AG09319 (cell line): ENCODE results near the gene CBX3.
"Not testable (repeated sequence)": the region's sequence is repeated elsewhere in the genome, so short reads cannot be mapped to it uniquely, and the experiment has no call there.

Experiments
- DNase-seq: peaks from one replicate; pipeline ENCODE4 v3.0.0-alpha.2; 2010; ENCODE audit warnings: low read depth; ENCODE audit errors: extremely low read depth
- CTCF ChIP-seq: IDR thresholded peaks from 2 replicates; pipeline ENCODE4 v1.5.1; 2011; ENCODE audit warnings: low read depth, mild to moderate bottlenecking, inconsistent platforms, low read length, moderate library complexity

CBX3 gene

GRCh38 chr7:26183545-26184280 is 17.8 kb upstream of the CBX3 start:
- no peak for DNase-seq
- TF ChIP-seq CTCF, result no peak

DNA sequence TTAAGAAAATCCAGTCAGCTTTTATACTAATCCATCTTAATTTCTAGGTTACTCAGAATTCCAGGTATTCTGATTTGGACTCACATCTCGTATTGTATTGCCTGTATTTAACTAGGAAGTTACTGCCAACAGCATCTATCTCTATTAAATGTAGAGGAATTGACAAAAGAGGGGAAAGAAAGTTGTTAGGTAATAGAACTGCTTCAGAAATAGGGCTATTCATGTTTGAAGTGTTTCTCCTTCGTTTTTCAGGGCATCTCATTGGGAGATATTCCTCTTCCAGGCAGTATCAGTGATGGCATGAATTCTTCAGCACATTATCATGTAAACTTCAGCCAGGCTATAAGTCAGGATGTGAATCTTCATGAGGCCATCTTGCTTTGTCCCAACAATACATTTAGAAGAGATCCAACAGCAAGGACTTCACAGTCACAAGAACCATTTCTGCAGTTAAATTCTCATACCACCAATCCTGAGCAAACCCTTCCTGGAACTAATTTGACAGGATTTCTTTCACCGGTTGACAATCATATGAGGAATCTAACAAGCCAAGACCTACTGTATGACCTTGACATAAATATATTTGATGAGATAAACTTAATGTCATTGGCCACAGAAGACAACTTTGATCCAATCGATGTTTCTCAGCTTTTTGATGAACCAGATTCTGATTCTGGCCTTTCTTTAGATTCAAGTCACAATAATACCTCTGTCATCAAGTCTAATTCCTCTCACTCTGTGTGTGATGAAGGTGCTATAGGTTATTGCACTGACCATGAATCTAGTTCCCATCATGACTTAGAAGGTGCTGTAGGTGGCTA is 17.1 kb upstream of the CBX3 start:
- not testable (repeated sequence) for DNase-seq

- DNase-seq, result no peak
These were observed 16.3 kb upstream of the CBX3 start for GRCh38 chr7:26185131-26185843.

DNA sequence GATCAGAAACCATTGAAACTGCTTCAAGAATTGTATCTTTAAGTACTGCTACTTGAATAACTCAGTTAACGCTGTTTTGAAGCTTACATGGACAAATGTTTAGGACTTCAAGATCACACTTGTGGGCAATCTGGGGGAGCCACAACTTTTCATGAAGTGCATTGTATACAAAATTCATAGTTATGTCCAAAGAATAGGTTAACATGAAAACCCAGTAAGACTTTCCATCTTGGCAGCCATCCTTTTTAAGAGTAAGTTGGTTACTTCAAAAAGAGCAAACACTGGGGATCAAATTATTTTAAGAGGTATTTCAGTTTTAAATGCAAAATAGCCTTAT is 15.7 kb upstream of the CBX3 start:
- no peak for TF ChIP-seq CTCF
- DNase-seq, result no peak

More at GRCh38 chr7:26185131-26185843, 16.3 kb upstream of the CBX3 start:
- no peak for TF ChIP-seq CTCF

DNA sequence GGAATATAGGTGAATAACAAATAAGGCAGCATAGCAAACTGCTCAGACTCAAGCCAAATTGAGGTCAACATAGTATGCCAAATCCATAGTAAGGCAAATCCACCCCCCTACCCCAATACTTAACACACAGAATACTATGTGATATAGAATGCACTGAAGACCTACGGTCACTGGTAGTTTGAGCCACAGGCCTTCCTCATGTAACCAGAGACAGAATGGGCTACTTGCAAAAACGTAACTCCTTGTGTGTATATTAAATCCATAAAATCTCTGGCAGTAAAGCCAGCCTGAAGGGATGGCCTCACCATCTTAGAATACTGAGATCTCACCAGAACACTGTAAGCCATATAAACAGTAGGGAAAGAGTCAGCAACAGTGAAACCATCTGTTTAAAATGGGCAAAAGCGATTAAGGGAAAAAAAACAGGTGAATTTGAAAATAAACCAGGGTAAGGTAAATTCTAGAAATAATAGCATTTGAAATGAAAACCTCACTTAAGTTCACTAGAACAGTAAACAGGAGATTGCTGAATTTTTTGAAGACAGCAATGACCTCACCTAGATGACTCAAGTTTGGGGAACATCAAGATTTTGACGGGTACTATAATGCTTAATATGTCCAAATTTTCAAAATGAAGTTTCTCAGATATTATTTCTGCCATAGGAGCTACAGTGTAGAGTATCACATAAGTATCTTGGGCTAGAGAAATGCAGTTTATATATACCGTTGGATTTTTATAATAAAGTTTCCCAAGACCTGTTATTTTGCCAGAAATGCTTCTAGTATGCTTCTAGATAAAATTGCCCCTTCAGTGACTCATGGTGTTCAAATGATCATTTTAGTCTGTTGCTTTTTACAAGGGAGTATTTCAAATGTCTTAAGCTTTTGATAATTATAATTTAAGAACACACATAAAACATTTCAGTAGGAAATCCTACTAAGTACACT is 14.9 kb upstream of the CBX3 start:
- TF ChIP-seq CTCF, result no peak
- no peak for DNase-seq

GRCh38 chr7:26187380-26188205 is 14.0 kb upstream of the CBX3 start:
- TF ChIP-seq CTCF, result no peak
- DNase-seq, result no peak
